GM10266 (cell line): ENCODE measurements around the gene EREG.
"Not testable (repeated sequence)": the region's sequence is repeated elsewhere in the genome, so short reads cannot be mapped to it uniquely, and the experiment has no call there.

Experiments used
- DNase-seq: peaks from one replicate; pipeline ENCODE4 v3.0.0; 2012; ENCODE audit errors: extremely low spot score
- CTCF ChIP-seq: IDR thresholded peaks from 2 replicates; pipeline ENCODE4 v1.5.1; 2012; ENCODE audit warnings: mild to moderate bottlenecking, low read depth; ENCODE audit not compliant: control insufficient read depth, insufficient read depth; ENCODE audit errors: missing control alignments

Gene EREG

GRCh38 chr4:74339501-74339900 is 25.4 kb upstream of the EREG start:
- no peak for TF ChIP-seq CTCF
- no peak for DNase-seq

GRCh38 chr4:74340421-74340820 is 24.5 kb upstream of the EREG start:
- not testable (repeated sequence) for DNase-seq

GRCh38 chr4:74344031-74344430 is 20.9 kb upstream of the EREG start:
- no peak for TF ChIP-seq CTCF

GRCh38 chr4:74353858-74354257 is 11.1 kb upstream of the EREG start:
- no peak for DNase-seq
- TF ChIP-seq CTCF: no peak

More at GRCh38 chr4:74344031-74344430, 20.9 kb upstream of the EREG start:
- DNase-seq: no peak

- DNase-seq: no peak
- no peak for TF ChIP-seq CTCF
These were observed 7.0 kb upstream of the EREG start for GRCh38 chr4:74357965-74358364.

- TF ChIP-seq CTCF: no peak
- DNase-seq: no peak
These were observed 3.3 kb upstream of the EREG start for GRCh38 chr4:74361671-74362070.

GRCh38 chr4:74362347-74362746 is 2.6 kb upstream of the EREG start:
- DNase-seq: no peak
- TF ChIP-seq CTCF: no peak

- no peak for TF ChIP-seq CTCF
- DNase-seq: no peak
These were observed 691 bp upstream of the EREG start for GRCh38 chr4:74364256-74364651.
